Right renal pelvis (tissue), 4 donors: ENCODE results near the gene ZNF836. TPM values are rescaled to one million over a fixed set of nuclear protein-coding genes. Genes with fewer than 3 reads are reported as not detected.

ENCODE experiments used
- DNase-seq, 4 donors: peaks; one replicate each; pipeline ENCODE4 v3.0.0-alpha.2; 2013; ENCODE audit warnings: low read depth in 4 of 4, low spot score in 3 of 4, missing footprints in 1 of 4
- polyA plus RNA-seq, 4 donors: library from polyadenylated mRNA; unstranded; fragments of 120-200 nt; gene quantifications; one replicate each; pipeline ENCODE4 v1.2.1, GENCODE V29; 2013; ENCODE audit not compliant: insufficient read length in 4 of 4

Gene ZNF836
- polyA plus RNA-seq, 4 donors, result 16.0 to 17.3 (median 16.9) TPM

- peak in 1 of 4 donors; percentile 99 for DNase-seq
Observed at GRCh38 chr19:52188822-52189734, 17.7 kb upstream of the ZNF836 start.

- DNase-seq, result no peak
Observed at GRCh38 chr19:52187407-52187806, 16.0 kb upstream of the ZNF836 start.

- no peak for DNase-seq
Observed at GRCh38 chr19:52176574-52176973, 5.2 kb upstream of the ZNF836 start.

GRCh38 chr19:52172347-52172746, 926 bp upstream of the ZNF836 start:
- no peak for DNase-seq

- DNase-seq, result no peak
Observed at GRCh38 chr19:52170863-52171320, 529 bp downstream of the ZNF836 start.

- DNase-seq, result no peak
Observed at GRCh38 chr19:52170304-52170703, 1.1 kb downstream of the ZNF836 start.

GRCh38 chr19:52155596-52156359, 15.6 kb downstream of the ZNF836 start:
- DNase-seq, result no peak

- DNase-seq, result no peak
Observed at GRCh38 chr19:52148256-52148655, 23.2 kb downstream of the ZNF836 start.

- DNase-seq, result no peak
Observed at GRCh38 chr19:52142001-52142595, 29.3 kb downstream of the ZNF836 start.

- DNase-seq, result no peak
Observed at GRCh38 chr19:52141203-52141602, 30.2 kb downstream of the ZNF836 start.

- no peak for DNase-seq
Observed at GRCh38 chr19:52140032-52140710, 31.2 kb downstream of the ZNF836 start.

GRCh38 chr19:52139252-52140031, 32.0 kb downstream of the ZNF836 start, which contains the start of gene ZNF616:
Gene ZNF616, minus strand, starts transcription at chr19:52139938. Its CDS starts 9,426 bp downstream, at chr19:52130512.
- peak; percentile 88 to 91 (median 90) for DNase-seq

- DNase-seq, result peak in 1 of 4 donors; percentile 51
Observed at GRCh38 chr19:52138983-52139251, 32.5 kb downstream of the ZNF836 start.

- DNase-seq, result peak; percentile 22 to 50 (median 29)
Observed at GRCh38 chr19:52138278-52138982, 33.0 kb downstream of the ZNF836 start.

- DNase-seq, result no peak
Observed at GRCh38 chr19:52120286-52120685, 51.1 kb downstream of the ZNF836 start.

GRCh38 chr19:52115526-52116053, 55.8 kb downstream of the ZNF836 start:
- no peak for DNase-seq

GRCh38 chr19:52114691-52115090, 56.7 kb downstream of the ZNF836 start:
- no peak for DNase-seq

GRCh38 chr19:52112624-52113023, 58.8 kb downstream of the ZNF836 start:
- DNase-seq, result no peak

- DNase-seq, result no peak
Observed at GRCh38 chr19:52110780-52111179, 60.6 kb downstream of the ZNF836 start.
